Neural cell (in vitro differentiated cells): ENCODE measurements around the gene PAPLN. TPM values are rescaled to one million over a fixed set of nuclear protein-coding genes. Genes with fewer than 3 reads are reported as not detected.
A peak's percentile ranks its signal among the peaks of the same experiment; 100 is the strongest.

Experiments used
- H2AFZ ChIP-seq: fragments of 200-600, 300-800 bp; sonication (generic), shearing (Covaris generic); 2 replicates; pipeline ENCODE4 v1.6.0; 2014; ENCODE audit warnings: low read depth, mild to moderate bottlenecking, antibody characterized with exemption, low read length, moderate library complexity
- H3F3A ChIP-seq: fragments of 200-600 bp; shearing (Covaris generic); 2 replicates; pipeline ENCODE4 v1.6.1; 2016; ENCODE audit warnings: mild to moderate bottlenecking, moderate library complexity, mixed read lengths, antibody characterized with exemption, low read length; ENCODE audit not compliant: insufficient read depth, poor library complexity, severe bottlenecking
- H3K27ac ChIP-seq: fragments of 200-600, 300-800 bp; sonication (generic), shearing (Covaris generic); 2 replicates; pipeline ENCODE4 v1.5.1; 2014; ENCODE audit warnings: mild to moderate bottlenecking, low read length, moderate library complexity
- H3K27me3 ChIP-seq: fragments of 300-800, 200-600 bp; sonication (generic), shearing (Covaris generic); 2 replicates; pipeline ENCODE4 v1.6.0; 2014; ENCODE audit warnings: mild to moderate bottlenecking, low read depth, low read length, moderate library complexity; ENCODE audit not compliant: insufficient read depth
- H3K36me3 ChIP-seq: fragments of 300-800, 200-600 bp; sonication (generic), shearing (Covaris generic); 2 replicates; pipeline ENCODE4 v1.5.1; 2014; ENCODE audit warnings: mild to moderate bottlenecking, antibody characterized with exemption, low read length, moderate library complexity; ENCODE audit not compliant: insufficient read depth
- H3K4me2 ChIP-seq: fragments of 300-800, 200-600 bp; sonication (generic), shearing (Covaris generic); 2 replicates; pipeline ENCODE4 v1.6.0; 2014; ENCODE audit warnings: mild to moderate bottlenecking, low read length
- H3K4me3 ChIP-seq: fragments of 300-800, 200-600 bp; sonication (generic), shearing (Covaris generic); 2 replicates; pipeline ENCODE4 v1.5.1; 2014; ENCODE audit warnings: mild to moderate bottlenecking, low read length, moderate library complexity
- H3K79me2 ChIP-seq: fragments of 200-600 bp; shearing (Covaris generic); replicated peaks from 2 replicates; pipeline ENCODE4 v1.6.0; 2014; ENCODE audit warnings: mild to moderate bottlenecking, low read length, moderate library complexity; ENCODE audit not compliant: insufficient read depth
- H3K9ac ChIP-seq: fragments of 300-800, 200-600 bp; sonication (generic), shearing (Covaris generic); 2 replicates; pipeline ENCODE4 v1.6.1; 2016; ENCODE audit warnings: mild to moderate bottlenecking, low read length, mixed read lengths
- H3K9me2 ChIP-seq: fragments of 200-600 bp; shearing (Covaris generic); 2 replicates; pipeline ENCODE4 v1.6.1; 2016; ENCODE audit warnings: mild to moderate bottlenecking, low read length, mixed read lengths; ENCODE audit not compliant: insufficient read depth
- H3K9me3 ChIP-seq: fragments of 200-600, 300-800 bp; sonication (generic), shearing (Covaris generic); 2 replicates; pipeline ENCODE4 v1.6.1; 2016; ENCODE audit warnings: mild to moderate bottlenecking, mixed run types, low read length, moderate library complexity, mixed read lengths
- H4K20me1 ChIP-seq: fragments of 200-600 bp; shearing (Covaris generic); 2 replicates; pipeline ENCODE4 v1.6.1; 2016; ENCODE audit warnings: mild to moderate bottlenecking, mixed run types; ENCODE audit not compliant: insufficient read depth
- CTCF ChIP-seq: fragments of 450-650 bp; IDR thresholded peaks from 2 replicates; pipeline ENCODE4 v1.5.1; 2014; ENCODE audit warnings: antibody characterized with exemption, mild to moderate bottlenecking, moderate library complexity; ENCODE audit not compliant: poor library complexity, severe bottlenecking
- EP300 ChIP-seq: fragments of 450-650 bp; conservative IDR thresholded peaks from 2 replicates; pipeline ENCODE4 v1.6.1; 2014; ENCODE audit warnings: antibody characterized with exemption, mild to moderate bottlenecking, moderate library complexity; ENCODE audit not compliant: poor library complexity, severe bottlenecking
- EZH2 ChIP-seq: fragments of 200-600, 300-800 bp; shearing (Covaris generic), sonication (generic); IDR thresholded peaks from 2 replicates; pipeline ENCODE4 v1.6.1; 2014; ENCODE audit warnings: antibody characterized with exemption, low read length, borderline replicate concordance, mild to moderate bottlenecking; ENCODE audit not compliant: insufficient read depth, poor library complexity, severe bottlenecking
- MXI1 ChIP-seq: fragments of 450-650 bp; conservative IDR thresholded peaks from 2 replicates; pipeline ENCODE4 v1.6.1; 2014; ENCODE audit warnings: antibody characterized with exemption, mild to moderate bottlenecking; ENCODE audit not compliant: poor library complexity, severe bottlenecking
- POLR2AphosphoS5 ChIP-seq: IDR thresholded peaks from 2 replicates; pipeline ENCODE4 v1.6.1; 2012
- RAD21 ChIP-seq: fragments of 450-650 bp; conservative IDR thresholded peaks from 2 replicates; pipeline ENCODE4 v1.6.1; 2014; ENCODE audit warnings: antibody characterized with exemption, mild to moderate bottlenecking, moderate library complexity
- REST ChIP-seq: IDR thresholded peaks from 2 replicates; pipeline ENCODE4 v1.6.1; 2012; ENCODE audit warnings: borderline replicate concordance
- SMC3 ChIP-seq: fragments of 450-650 bp; conservative IDR thresholded peaks from 2 replicates; pipeline ENCODE4 v1.6.1; 2014; ENCODE audit warnings: antibody characterized with exemption, mild to moderate bottlenecking, moderate library complexity; ENCODE audit not compliant: poor library complexity
- TAF1 ChIP-seq: IDR thresholded peaks from 2 replicates; pipeline ENCODE4 v1.6.1; 2012; ENCODE audit warnings: low read depth
- polyA plus RNA-seq: library from polyadenylated mRNA; depleted of rRNA; stranded (reverse); fragments of >200 nt; gene quantifications from 2 replicates; pipeline ENCODE4 v1.2.3, GENCODE V29; 2014

The PAPLN gene
- polyA plus RNA-seq, 1 donor from 2014 or later = 0.14 TPM

GRCh38 chr14:73221945-73222344, 15.4 kb upstream of the PAPLN start:
- no peak overlapping the region for H3K4me3 ChIP-seq
- no peaks in the 10 kb centered on the region for H3K27me3 ChIP-seq
- no peak overlapping the region for H3K27ac ChIP-seq
- no peaks in the 10 kb centered on the region for H3K79me2 ChIP-seq
- no peaks in the 10 kb centered on the region for H3K36me3 ChIP-seq
- TF ChIP-seq REST (no peak), SMC3 (no peak), MXI1 (no peak), EP300 (no peak), RAD21 (no peak), EZH2 (no peak), POLR2AphosphoS5 (no peak), TAF1 (no peak), CTCF (no peak)
- no peak overlapping the region for H2AFZ ChIP-seq
- no peaks in the 10 kb centered on the region for H3K9me2 ChIP-seq
- no peaks in the 10 kb centered on the region for H3F3A ChIP-seq
- H3K9me3 ChIP-seq = no peaks in the 10 kb centered on the region
- H3K9ac ChIP-seq = no peak overlapping the region
- no peak overlapping the region for H3K4me2 ChIP-seq
- H4K20me1 ChIP-seq = no peaks in the 10 kb centered on the region

- no peak overlapping the region for H3K9ac ChIP-seq
- no peaks in the 10 kb centered on the region for H3K27me3 ChIP-seq
- no peaks in the 10 kb centered on the region for H3K9me3 ChIP-seq
- TF ChIP-seq EP300 (peak; percentile 17), REST (no peak), CTCF (peak; percentile 33), RAD21 (peak; percentile 28), SMC3 (peak; percentile 47)
- H3K36me3 ChIP-seq = no peaks in the 10 kb centered on the region
- no peak overlapping the region for H3K4me2 ChIP-seq
- no peaks in the 10 kb centered on the region for H4K20me1 ChIP-seq
- no peak overlapping the region for H3K4me3 ChIP-seq
- no peak overlapping the region for H3K27ac ChIP-seq
- no peak overlapping the region for H2AFZ ChIP-seq
- H3K9me2 ChIP-seq = no peaks in the 10 kb centered on the region
- H3K79me2 ChIP-seq = no peaks in the 10 kb centered on the region
- no peaks in the 10 kb centered on the region for H3F3A ChIP-seq
Measured at GRCh38 chr14:73223049-73223448, 14.3 kb upstream of the PAPLN start.
